K562 (cell line): ENCODE measurements around the gene ENSA. TPM values are rescaled to one million over a fixed set of nuclear protein-coding genes. Genes with fewer than 3 reads are reported as not detected.
A peak's percentile ranks its signal among the peaks of the same experiment; 100 is the strongest.

Experiments used
- ARID1B ChIP-seq: fragments of 450-650 bp; IDR thresholded peaks from 2 replicates; pipeline ENCODE4 v1.6.1; 2016; ENCODE audit warnings: antibody characterized with exemption, mild to moderate bottlenecking, inconsistent platforms
- CREM ChIP-seq: IDR thresholded peaks from 2 replicates; pipeline ENCODE4 v1.6.1; 2014; ENCODE audit warnings: antibody characterized with exemption, low read depth
- EGR1 ChIP-seq: fragments of 450-650 bp; conservative IDR thresholded peaks from 2 replicates; pipeline ENCODE4 v1.6.1; 2017; ENCODE audit warnings: mild to moderate bottlenecking
- GABPB2 ChIP-seq: fragments of 250-450 bp; sonication (Bioruptor Pico); conservative IDR thresholded peaks from 2 replicates; pipeline ENCODE4 v1.5.1; 2021; ENCODE audit warnings: mild to moderate bottlenecking
- HDAC1 ChIP-seq, 2 experiments: fragments of 450-650 bp; IDR thresholded peaks; 2 replicates each; pipeline ENCODE4 v1.6.1; 2016 to 2017; ENCODE audit warnings: inconsistent platforms in 1 of 2, mild to moderate bottlenecking in 1 of 2, moderate library complexity in 1 of 2
- HDGF ChIP-seq: fragments of 450-650 bp; IDR thresholded peaks from 2 replicates; pipeline ENCODE4 v1.6.1; 2016
- HOXB6 ChIP-seq: fragments of 250-450 bp; sonication (Bioruptor Pico); IDR thresholded peaks from 2 replicates; pipeline ENCODE4 v1.5.1; 2022; ENCODE audit warnings: mild to moderate bottlenecking, borderline replicate concordance
- LEF1 ChIP-seq: fragments of 450-650 bp; IDR thresholded peaks from 2 replicates; pipeline ENCODE4 v1.6.1; 2016; ENCODE audit warnings: mild to moderate bottlenecking
- MEF2A ChIP-seq: IDR thresholded peaks from 2 replicates; pipeline ENCODE4 v1.6.1; 2011; ENCODE audit warnings: low read depth, mild to moderate bottlenecking, low read length, moderate library complexity; ENCODE audit not compliant: control insufficient read depth
- NUFIP1 ChIP-seq: fragments of 450-650 bp; IDR thresholded peaks from 2 replicates; pipeline ENCODE4 v1.6.1; 2018; ENCODE audit not compliant: partially characterized antibody
- POLR2G ChIP-seq: fragments of 200-400 bp; formaldehyde crosslinking; IDR thresholded peaks from 2 replicates; pipeline ENCODE4 v1.6.1; 2017; ENCODE audit warnings: low read depth, mild to moderate bottlenecking, antibody characterized with exemption, low read length, moderate library complexity
- SREBF1 ChIP-seq: fragments of 150-350 bp; IDR thresholded peaks from 2 replicates; pipeline ENCODE4 v1.6.1; 2014; ENCODE audit warnings: antibody characterized with exemption, low read depth, low read length, borderline replicate concordance
- ZNF140 ChIP-seq: fragments of 250-450 bp; sonication (Bioruptor Pico); IDR thresholded peaks from 2 replicates; pipeline ENCODE4 v1.8.0; 2021; ENCODE audit warnings: moderate library complexity, mild to moderate bottlenecking, inconsistent platforms
- ZNF224 ChIP-seq: sonication (generic); formaldehyde crosslinking; IDR thresholded peaks from 2 replicates; pipeline ENCODE4 v1.8.0; 2022; ENCODE audit warnings: mild to moderate bottlenecking, missing genetic modification reagents
- ZNF263 ChIP-seq: sonication (generic); formaldehyde crosslinking; IDR thresholded peaks from 2 replicates; pipeline ENCODE4 v1.8.0; 2022; ENCODE audit warnings: mild to moderate bottlenecking, missing genetic modification reagents, borderline replicate concordance
- ZNF445 ChIP-seq: fragments of 250-450 bp; sonication (Bioruptor Pico); IDR thresholded peaks from 2 replicates; pipeline ENCODE4 v1.4.0; 2020; ENCODE audit warnings: low read depth, mild to moderate bottlenecking, moderate library complexity
- polyA plus RNA-seq, 8 experiments: library from polyadenylated mRNA; depleted of rRNA in 4 of 8; stranded (reverse) in 5 of 8; unstranded in 3 of 8; fragments of >200 nt; fragmentation: Nextera tagmentation in 2 of 8; fragmentation: Illumina TruSeq in 1 of 8; extraction: Ambion mirVana in 2 of 8; extraction: Trizol in 1 of 8; gene quantifications; 2 replicates each; pipeline versions ENCODE4 v1.2.1 to v1.2.3, GENCODE V29; 2011 to 2014; ENCODE audit warnings: inconsistent platforms in 1 of 8, missing spikeins in 1 of 8
- total RNA-seq, 7 experiments: library from RNA; depleted of rRNA in 6 of 7; stranded (reverse); fragments of >200 nt in 6 of 7; fragmentation: Illumina TruSeq in 2 of 7; extraction: Trizol in 2 of 7; gene quantifications; 2 replicates each; pipeline versions ENCODE4 v1.2.1 to v1.2.3, GENCODE V29; 2011 to 2021; ENCODE audit warnings: low replicate concordance in 1 of 7
- TF ChIP-seq, protein P1 (sequence below), 2 experiments: IDR thresholded peaks in 1 of 2; conservative IDR thresholded peaks in 1 of 2; 2 replicates each; pipeline ENCODE4 v1.6.1; 2016; ENCODE audit warnings: low read depth in 2 of 2, mild to moderate bottlenecking in 1 of 2, missing compliant biosample characterization in 1 of 2, missing genetic modification characterization in 1 of 2, moderate library complexity in 1 of 2
- TF ChIP-seq, protein P2 (sequence below): sonication (generic); formaldehyde crosslinking; IDR thresholded peaks from 2 replicates; pipeline ENCODE4 v1.8.1; 2023; ENCODE audit warnings: mild to moderate bottlenecking, missing genetic modification reagents
- TF ChIP-seq, protein P3 (sequence below): fragments of 250-450 bp; sonication (Bioruptor Pico); IDR thresholded peaks from 2 replicates; pipeline ENCODE4 v1.4.0; 2020; ENCODE audit warnings: mild to moderate bottlenecking, moderate library complexity

ENSA gene
- total and polyA plus RNA-seq, 9 of the 15 experiments (the other 6 are each of a cell fraction or from before 2014, with no cell fraction given) = 68.1 to 605 (median 188) TPM

GRCh38 chr1:150579110-150579944, 50.1 kb downstream of the ENSA start, which contains the start of gene MCL1 (continued):
- TF ChIP-seq, protein P1, sequence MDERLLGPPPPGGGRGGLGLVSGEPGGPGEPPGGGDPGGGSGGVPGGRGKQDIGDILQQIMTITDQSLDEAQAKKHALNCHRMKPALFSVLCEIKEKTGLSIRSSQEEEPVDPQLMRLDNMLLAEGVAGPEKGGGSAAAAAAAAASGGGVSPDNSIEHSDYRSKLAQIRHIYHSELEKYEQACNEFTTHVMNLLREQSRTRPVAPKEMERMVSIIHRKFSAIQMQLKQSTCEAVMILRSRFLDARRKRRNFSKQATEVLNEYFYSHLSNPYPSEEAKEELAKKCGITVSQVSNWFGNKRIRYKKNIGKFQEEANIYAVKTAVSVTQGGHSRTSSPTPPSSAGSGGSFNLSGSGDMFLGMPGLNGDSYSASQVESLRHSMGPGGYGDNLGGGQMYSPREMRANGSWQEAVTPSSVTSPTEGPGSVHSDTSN (CRISPR knock-in tag; IDR thresholded peaks at IDR 0.05; ENCODE audit: low read depth) = no peak
- TF ChIP-seq, protein P1 (tag; conservative IDR thresholded peaks at IDR 0.05; ENCODE audit: low read depth) = no peak
- TF ChIP-seq HOXB6 (CRISPR knock-in tag) (no peak), POLR2G (peak; percentile 99), GABPB2 (CRISPR knock-in tag) (no peak), ZNF140 (CRISPR knock-in tag) (no peak), LEF1 (no peak), HDGF (no peak), ZNF445 (CRISPR knock-in tag) (no peak), EGR1 (no peak), ZNF263 (CRISPR knock-in tag) (no peak), HDAC1 (IDR thresholded peaks at IDR 0.05) (peak in 1 of 2 experiments; percentile 46; a peak in 1 of 4 replicates), MEF2A (peak; percentile 65), ZNF224 (CRISPR knock-in tag) (peak; percentile 14; the same call in 1 of the 2 replicates), SREBF1 (no peak), NUFIP1 (no peak), ARID1B (0 out of 2 replicates have a peak, but pooled peaks have one; percentile 28), CREM (peak; percentile 20; the same call in 1 of the 2 replicates)
- TF ChIP-seq, protein P2, sequence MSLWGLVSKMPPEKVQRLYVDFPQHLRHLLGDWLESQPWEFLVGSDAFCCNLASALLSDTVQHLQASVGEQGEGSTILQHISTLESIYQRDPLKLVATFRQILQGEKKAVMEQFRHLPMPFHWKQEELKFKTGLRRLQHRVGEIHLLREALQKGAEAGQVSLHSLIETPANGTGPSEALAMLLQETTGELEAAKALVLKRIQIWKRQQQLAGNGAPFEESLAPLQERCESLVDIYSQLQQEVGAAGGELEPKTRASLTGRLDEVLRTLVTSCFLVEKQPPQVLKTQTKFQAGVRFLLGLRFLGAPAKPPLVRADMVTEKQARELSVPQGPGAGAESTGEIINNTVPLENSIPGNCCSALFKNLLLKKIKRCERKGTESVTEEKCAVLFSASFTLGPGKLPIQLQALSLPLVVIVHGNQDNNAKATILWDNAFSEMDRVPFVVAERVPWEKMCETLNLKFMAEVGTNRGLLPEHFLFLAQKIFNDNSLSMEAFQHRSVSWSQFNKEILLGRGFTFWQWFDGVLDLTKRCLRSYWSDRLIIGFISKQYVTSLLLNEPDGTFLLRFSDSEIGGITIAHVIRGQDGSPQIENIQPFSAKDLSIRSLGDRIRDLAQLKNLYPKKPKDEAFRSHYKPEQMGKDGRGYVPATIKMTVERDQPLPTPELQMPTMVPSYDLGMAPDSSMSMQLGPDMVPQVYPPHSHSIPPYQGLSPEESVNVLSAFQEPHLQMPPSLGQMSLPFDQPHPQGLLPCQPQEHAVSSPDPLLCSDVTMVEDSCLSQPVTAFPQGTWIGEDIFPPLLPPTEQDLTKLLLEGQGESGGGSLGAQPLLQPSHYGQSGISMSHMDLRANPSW (CRISPR knock-in tag) = no peak
- TF ChIP-seq, protein P3, sequence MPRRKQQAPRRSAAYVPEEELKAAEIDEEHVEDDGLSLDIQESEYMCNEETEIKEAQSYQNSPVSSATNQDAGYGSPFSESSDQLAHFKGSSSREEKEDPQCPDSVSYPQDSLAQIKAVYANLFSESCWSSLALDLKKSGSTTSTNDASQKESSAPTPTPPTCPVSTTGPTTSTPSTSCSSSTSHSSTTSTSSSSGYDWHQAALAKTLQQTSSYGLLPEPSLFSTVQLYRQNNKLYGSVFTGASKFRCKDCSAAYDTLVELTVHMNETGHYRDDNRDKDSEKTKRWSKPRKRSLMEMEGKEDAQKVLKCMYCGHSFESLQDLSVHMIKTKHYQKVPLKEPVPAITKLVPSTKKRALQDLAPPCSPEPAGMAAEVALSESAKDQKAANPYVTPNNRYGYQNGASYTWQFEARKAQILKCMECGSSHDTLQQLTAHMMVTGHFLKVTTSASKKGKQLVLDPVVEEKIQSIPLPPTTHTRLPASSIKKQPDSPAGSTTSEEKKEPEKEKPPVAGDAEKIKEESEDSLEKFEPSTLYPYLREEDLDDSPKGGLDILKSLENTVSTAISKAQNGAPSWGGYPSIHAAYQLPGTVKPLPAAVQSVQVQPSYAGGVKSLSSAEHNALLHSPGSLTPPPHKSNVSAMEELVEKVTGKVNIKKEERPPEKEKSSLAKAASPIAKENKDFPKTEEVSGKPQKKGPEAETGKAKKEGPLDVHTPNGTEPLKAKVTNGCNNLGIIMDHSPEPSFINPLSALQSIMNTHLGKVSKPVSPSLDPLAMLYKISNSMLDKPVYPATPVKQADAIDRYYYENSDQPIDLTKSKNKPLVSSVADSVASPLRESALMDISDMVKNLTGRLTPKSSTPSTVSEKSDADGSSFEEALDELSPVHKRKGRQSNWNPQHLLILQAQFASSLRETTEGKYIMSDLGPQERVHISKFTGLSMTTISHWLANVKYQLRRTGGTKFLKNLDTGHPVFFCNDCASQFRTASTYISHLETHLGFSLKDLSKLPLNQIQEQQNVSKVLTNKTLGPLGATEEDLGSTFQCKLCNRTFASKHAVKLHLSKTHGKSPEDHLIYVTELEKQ (CRISPR knock-in tag) = no peak
